ENCODE data around the gene DNAI2. TPM values are rescaled to one million over a fixed set of nuclear protein-coding genes. Genes with fewer than 3 reads are reported as not detected.

DNAI2 gene
- total RNA-seq, 1 donor from 2014 or later = not detected

DNA sequence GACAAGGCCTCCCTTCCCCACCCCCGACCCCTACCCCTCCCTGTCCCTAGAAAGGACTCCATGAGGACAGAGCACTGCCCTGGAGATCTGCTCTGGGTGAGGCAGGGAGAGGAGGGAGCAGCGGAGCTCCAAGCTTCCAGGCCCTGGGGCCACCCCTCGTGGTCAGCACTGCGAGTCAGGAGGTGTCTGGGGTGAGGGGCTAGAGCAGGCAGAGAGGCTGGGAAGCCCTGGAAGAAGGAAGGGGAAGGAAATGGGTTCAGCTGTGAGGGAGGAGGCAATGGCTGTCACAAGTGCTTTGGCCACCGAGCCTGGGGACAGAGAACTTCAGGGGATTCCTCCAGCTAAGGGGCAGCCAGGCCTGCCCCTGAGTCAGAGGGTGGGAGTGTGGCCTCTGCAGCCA is 28.2 kb upstream of the DNAI2 start:
- no peak for DNase-seq (ENCODE audit: low read depth)
- peaks cover 8% of the 10 kb centered on the region for H3K36me3 Mint-ChIP-seq (ENCODE audit: low read depth, unreplicated experiment)
- FAIRE-seq = no peak
- no peaks in the 10 kb centered on the region for H4K20me1 ChIP-seq (ENCODE audit: insufficient read depth, low read length)
- no peak overlapping the region for H3K4me2 ChIP-seq (ENCODE audit: low read length)
- H3K9me3 ChIP-seq (ENCODE audit: insufficient read depth, low read depth, low read length) = no peaks in the 10 kb centered on the region
- no peaks in the 10 kb centered on the region for H3K27me3 ChIP-seq (ENCODE audit: insufficient read depth, low read length)
- H3K4me1 Mint-ChIP-seq (ENCODE audit: low read depth, unreplicated experiment) = peaks cover 3% of the 10 kb centered on the region
- no peak overlapping the region for H2AFZ ChIP-seq (ENCODE audit: low read depth, low read length)
- no peak overlapping the region for H3K4me3 ChIP-seq (ENCODE audit: insufficient read depth, low read depth, low read length)
- H3K4me3 Mint-ChIP-seq (ENCODE audit: unreplicated experiment) = no peak overlapping the region
- TF ChIP-seq EZH2 (IDR thresholded peaks at IDR 0.05; ENCODE audit: insufficient read depth, low read length) = no peak
- TF ChIP-seq, protein P1, sequence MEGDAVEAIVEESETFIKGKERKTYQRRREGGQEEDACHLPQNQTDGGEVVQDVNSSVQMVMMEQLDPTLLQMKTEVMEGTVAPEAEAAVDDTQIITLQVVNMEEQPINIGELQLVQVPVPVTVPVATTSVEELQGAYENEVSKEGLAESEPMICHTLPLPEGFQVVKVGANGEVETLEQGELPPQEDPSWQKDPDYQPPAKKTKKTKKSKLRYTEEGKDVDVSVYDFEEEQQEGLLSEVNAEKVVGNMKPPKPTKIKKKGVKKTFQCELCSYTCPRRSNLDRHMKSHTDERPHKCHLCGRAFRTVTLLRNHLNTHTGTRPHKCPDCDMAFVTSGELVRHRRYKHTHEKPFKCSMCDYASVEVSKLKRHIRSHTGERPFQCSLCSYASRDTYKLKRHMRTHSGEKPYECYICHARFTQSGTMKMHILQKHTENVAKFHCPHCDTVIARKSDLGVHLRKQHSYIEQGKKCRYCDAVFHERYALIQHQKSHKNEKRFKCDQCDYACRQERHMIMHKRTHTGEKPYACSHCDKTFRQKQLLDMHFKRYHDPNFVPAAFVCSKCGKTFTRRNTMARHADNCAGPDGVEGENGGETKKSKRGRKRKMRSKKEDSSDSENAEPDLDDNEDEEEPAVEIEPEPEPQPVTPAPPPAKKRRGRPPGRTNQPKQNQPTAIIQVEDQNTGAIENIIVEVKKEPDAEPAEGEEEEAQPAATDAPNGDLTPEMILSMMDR (IDR thresholded peaks at IDR 0.05; ENCODE audit: insufficient read depth, low read depth, low read length) = no peak
- H3K27me3 Mint-ChIP-seq (ENCODE audit: low read depth, unreplicated experiment) = peaks cover 19% of the 10 kb centered on the region
- H3K27ac ChIP-seq (ENCODE audit: low read depth, low read length) = no peak overlapping the region
- H3K79me2 ChIP-seq (ENCODE audit: insufficient read depth, low read length) = no peaks in the 10 kb centered on the region
- no peak overlapping the region for H3K27ac Mint-ChIP-seq (ENCODE audit: unreplicated experiment)
- no peaks in the 10 kb centered on the region for H3K36me3 ChIP-seq (ENCODE audit: insufficient read depth, low read length)
- no peaks in the 10 kb centered on the region for H3K4me1 ChIP-seq (ENCODE audit: insufficient read depth, low read length)
- H3K9me3 Mint-ChIP-seq (ENCODE audit: unreplicated experiment) = peaks cover 5% of the 10 kb centered on the region
- no peak overlapping the region for H3K9ac ChIP-seq (ENCODE audit: low read length)

DNA sequence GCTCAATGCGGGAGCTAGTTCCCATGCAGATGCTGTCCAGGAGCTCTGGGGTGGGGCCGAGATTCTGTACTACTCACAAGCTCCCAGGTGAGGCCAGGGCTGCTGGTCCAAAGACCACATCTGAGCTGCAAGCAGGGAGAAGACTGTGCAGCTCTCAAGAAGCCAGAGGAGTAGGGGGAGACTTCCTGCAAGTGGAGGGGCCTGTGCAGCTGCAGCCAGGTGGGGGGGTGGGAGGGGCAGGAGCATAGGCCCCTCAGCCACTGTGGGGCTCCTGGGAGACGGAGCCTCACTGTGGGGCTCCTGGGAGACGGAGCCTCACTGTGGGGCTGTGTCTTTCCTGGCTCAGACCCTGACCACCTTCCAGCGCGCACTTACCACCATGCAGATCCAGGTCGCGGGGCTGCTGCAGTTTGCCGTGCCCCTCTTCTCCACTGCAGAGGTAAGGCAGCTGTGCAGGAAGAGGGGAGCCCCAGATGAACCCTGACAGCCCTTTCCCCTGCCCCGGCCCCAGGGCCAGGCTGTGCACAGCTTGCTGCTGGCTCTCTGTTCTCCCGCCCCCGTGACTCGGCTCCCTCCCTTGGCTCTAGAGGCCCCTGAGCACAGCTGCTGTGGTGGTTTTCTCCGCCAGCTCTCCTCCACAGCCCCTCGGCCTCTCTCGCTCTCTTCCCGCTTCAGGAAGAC is 24.3 kb upstream of the DNAI2 start:
- Histone ChIP-seq H3K36me3 (ENCODE audit: insufficient read depth, low read length) (no peaks in the 10 kb centered on the region), H3K4me1 (ENCODE audit: insufficient read depth, low read length) (no peaks in the 10 kb centered on the region), H3K27me3 (ENCODE audit: insufficient read depth, low read length) (no peaks in the 10 kb centered on the region), H3K4me2 (ENCODE audit: low read length) (no peak overlapping the region), H3K79me2 (ENCODE audit: insufficient read depth, low read length) (no peaks in the 10 kb centered on the region), H3K4me3 (ENCODE audit: insufficient read depth, low read depth, low read length) (no peak overlapping the region), H4K20me1 (ENCODE audit: insufficient read depth, low read length) (no peaks in the 10 kb centered on the region), H3K9me3 (ENCODE audit: insufficient read depth, low read depth, low read length) (no peaks in the 10 kb centered on the region), H2AFZ (ENCODE audit: low read depth, low read length) (no peak overlapping the region), H3K27ac (ENCODE audit: low read depth, low read length) (no peak overlapping the region), H3K9ac (ENCODE audit: low read length) (no peak overlapping the region)
- FAIRE-seq (no peak), DNase-seq (ENCODE audit: low read depth) (no peak)
- peaks cover 5% of the 10 kb centered on the region for H3K9me3 Mint-ChIP-seq (ENCODE audit: unreplicated experiment)
- H3K27me3 Mint-ChIP-seq (ENCODE audit: low read depth, unreplicated experiment) = peaks cover 18% of the 10 kb centered on the region
- H3K27ac Mint-ChIP-seq (ENCODE audit: unreplicated experiment) = no peak overlapping the region
- no peak overlapping the region for H3K4me3 Mint-ChIP-seq (ENCODE audit: unreplicated experiment)
- H3K4me1 Mint-ChIP-seq (ENCODE audit: low read depth, unreplicated experiment) = peaks cover 3% of the 10 kb centered on the region
- H3K36me3 Mint-ChIP-seq (ENCODE audit: low read depth, unreplicated experiment) = peaks cover 13% of the 10 kb centered on the region
- TF ChIP-seq, protein P1 (IDR thresholded peaks at IDR 0.05; ENCODE audit: insufficient read depth, low read depth, low read length) = no peak
- no peak for TF ChIP-seq EZH2 (IDR thresholded peaks at IDR 0.05; ENCODE audit: insufficient read depth, low read length)

DNA sequence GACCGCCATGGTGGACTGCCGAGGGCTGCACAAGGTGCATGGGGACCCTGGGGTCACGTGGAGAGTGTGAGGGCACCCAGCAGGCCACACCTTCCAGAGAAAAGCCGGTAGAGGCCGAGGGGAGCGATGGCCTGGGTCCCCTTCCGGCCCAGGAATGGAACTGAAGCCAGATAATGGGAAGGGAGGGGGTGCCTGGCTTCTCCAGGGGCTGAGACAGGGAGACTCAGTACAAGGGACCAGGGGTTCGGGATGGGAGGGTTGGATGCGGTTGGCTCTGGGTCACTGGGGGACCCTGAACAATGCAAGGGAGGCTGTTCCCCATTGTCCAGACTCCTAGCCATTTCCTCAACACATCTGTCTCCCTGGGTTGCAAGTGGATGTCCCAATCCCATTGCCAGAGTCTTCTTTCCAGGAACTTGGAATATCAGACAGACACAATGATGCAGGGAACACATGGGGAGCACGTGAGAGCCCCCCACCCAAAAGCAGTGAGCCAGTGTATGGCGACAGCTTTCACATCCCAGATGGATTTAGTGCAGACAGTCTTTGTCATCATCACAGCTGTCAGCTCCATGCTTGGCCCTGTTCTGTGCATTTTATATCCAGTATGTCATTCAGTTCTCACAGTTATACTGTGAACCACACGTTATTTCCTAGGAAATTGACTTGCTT is 23.6 kb upstream of the DNAI2 start:
- Mint-ChIP-seq H3K36me3 (ENCODE audit: low read depth, unreplicated experiment) (peaks cover 13% of the 10 kb centered on the region), H3K4me1 (ENCODE audit: low read depth, unreplicated experiment) (peaks cover 2% of the 10 kb centered on the region), H3K9me3 (ENCODE audit: unreplicated experiment) (peaks cover 5% of the 10 kb centered on the region), H3K27me3 (ENCODE audit: low read depth, unreplicated experiment) (peaks cover 14% of the 10 kb centered on the region), H3K4me3 (ENCODE audit: unreplicated experiment) (no peak overlapping the region), H3K27ac (ENCODE audit: unreplicated experiment) (no peak overlapping the region)
- Histone ChIP-seq H3K9ac (ENCODE audit: low read length) (no peak overlapping the region), H3K4me2 (ENCODE audit: low read length) (no peak overlapping the region), H3K79me2 (ENCODE audit: insufficient read depth, low read length) (no peaks in the 10 kb centered on the region), H3K4me1 (ENCODE audit: insufficient read depth, low read length) (no peaks in the 10 kb centered on the region), H3K9me3 (ENCODE audit: insufficient read depth, low read depth, low read length) (no peaks in the 10 kb centered on the region), H3K4me3 (ENCODE audit: insufficient read depth, low read depth, low read length) (no peak overlapping the region), H3K36me3 (ENCODE audit: insufficient read depth, low read length) (no peaks in the 10 kb centered on the region), H4K20me1 (ENCODE audit: insufficient read depth, low read length) (no peaks in the 10 kb centered on the region), H2AFZ (ENCODE audit: low read depth, low read length) (no peak overlapping the region), H3K27me3 (ENCODE audit: insufficient read depth, low read length) (no peaks in the 10 kb centered on the region), H3K27ac (ENCODE audit: low read depth, low read length) (no peak overlapping the region)
- TF ChIP-seq, protein P1 (IDR thresholded peaks at IDR 0.05; ENCODE audit: insufficient read depth, low read depth, low read length) = no peak
- TF ChIP-seq EZH2 (IDR thresholded peaks at IDR 0.05; ENCODE audit: insufficient read depth, low read length) = no peak
- no peak for FAIRE-seq
- DNase-seq (ENCODE audit: low read depth) = no peak

Measured in astrocyte (in vitro differentiated cells and primary cell).